Bronchial epithelial cell (primary cell): ENCODE measurements around the gene RNF175. TPM values are rescaled to one million over a fixed set of nuclear protein-coding genes. Genes with fewer than 3 reads are reported as not detected.

Source experiments
- DNase-seq: peaks from one replicate; pipeline ENCODE4 v3.0.0-alpha.2; 2010; ENCODE audit warnings: low read depth
- FAIRE-seq: peaks from 2 replicates; lab custom pipeline; 2011; peaks lifted over from hg19 to GRCh38; lab: Jason Lieb, UNC
- H3K27me3 ChIP-seq: 2 replicates; pipeline ENCODE4 v1.5.1; 2011; ENCODE audit warnings: low read length; ENCODE audit not compliant: control insufficient read depth, insufficient read depth
- H3K36me3 ChIP-seq: 2 replicates; pipeline ENCODE4 v1.5.1; 2011; ENCODE audit warnings: low read length; ENCODE audit not compliant: control insufficient read depth, insufficient read depth
- H3K4me3 ChIP-seq: 2 replicates; pipeline ENCODE4 v1.5.1; 2011; ENCODE audit warnings: mild to moderate bottlenecking, low read depth, low read length, control low read depth
- total RNA-seq: library from RNA; depleted of rRNA; stranded (reverse); fragments of >200 nt; gene quantifications from 2 replicates; pipeline ENCODE4 v1.2.1, GENCODE V29; 2014
- TF ChIP-seq, protein P1 (sequence below): IDR thresholded peaks from 2 replicates; pipeline ENCODE4 v1.5.1; 2011; ENCODE audit warnings: mild to moderate bottlenecking, moderate library complexity, low read length, control low read depth, inconsistent platforms; ENCODE audit not compliant: insufficient read depth, severe bottlenecking

RNF175 gene
- total RNA-seq = under 0.01 TPM in 1 of 2 replicates, not detected in the other

GRCh38 chr4:153759407-153760316 is at the start of gene RNF175:
RNF175 (minus strand) TSS chr4:153760024; CDS start chr4:153759862, 162 bp downstream.
- TF ChIP-seq, protein P1, sequence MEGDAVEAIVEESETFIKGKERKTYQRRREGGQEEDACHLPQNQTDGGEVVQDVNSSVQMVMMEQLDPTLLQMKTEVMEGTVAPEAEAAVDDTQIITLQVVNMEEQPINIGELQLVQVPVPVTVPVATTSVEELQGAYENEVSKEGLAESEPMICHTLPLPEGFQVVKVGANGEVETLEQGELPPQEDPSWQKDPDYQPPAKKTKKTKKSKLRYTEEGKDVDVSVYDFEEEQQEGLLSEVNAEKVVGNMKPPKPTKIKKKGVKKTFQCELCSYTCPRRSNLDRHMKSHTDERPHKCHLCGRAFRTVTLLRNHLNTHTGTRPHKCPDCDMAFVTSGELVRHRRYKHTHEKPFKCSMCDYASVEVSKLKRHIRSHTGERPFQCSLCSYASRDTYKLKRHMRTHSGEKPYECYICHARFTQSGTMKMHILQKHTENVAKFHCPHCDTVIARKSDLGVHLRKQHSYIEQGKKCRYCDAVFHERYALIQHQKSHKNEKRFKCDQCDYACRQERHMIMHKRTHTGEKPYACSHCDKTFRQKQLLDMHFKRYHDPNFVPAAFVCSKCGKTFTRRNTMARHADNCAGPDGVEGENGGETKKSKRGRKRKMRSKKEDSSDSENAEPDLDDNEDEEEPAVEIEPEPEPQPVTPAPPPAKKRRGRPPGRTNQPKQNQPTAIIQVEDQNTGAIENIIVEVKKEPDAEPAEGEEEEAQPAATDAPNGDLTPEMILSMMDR = no peak
- H3K36me3 ChIP-seq = no peaks in the 10 kb centered on the region
- peak within 1 kb of the TSS; percentile 38 for H3K4me3 ChIP-seq
- H3K27me3 ChIP-seq = peaks cover 10% of the 10 kb centered on the region
- no peak for DNase-seq
- FAIRE-seq = no peak

DNA sequence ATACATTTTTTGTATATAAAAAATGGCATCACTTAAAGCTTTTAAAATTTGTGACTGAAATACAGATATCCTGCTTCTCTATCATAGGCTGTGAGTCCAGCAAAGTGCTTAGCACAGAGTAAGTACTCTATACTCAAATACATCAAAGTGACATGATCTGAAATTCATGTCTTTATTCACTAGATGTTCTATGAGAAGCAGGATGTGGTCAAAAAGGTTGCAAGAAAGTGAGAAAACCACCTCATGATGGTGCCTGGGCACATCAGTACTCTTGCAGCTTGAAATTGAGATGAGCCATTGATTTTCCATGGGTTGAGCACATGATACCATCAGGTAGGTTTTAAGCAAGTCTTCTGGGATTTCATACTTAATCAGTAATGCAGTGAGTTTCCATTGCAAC is 49.5 kb upstream of the RNF175 start:
- no peak for FAIRE-seq

DNA sequence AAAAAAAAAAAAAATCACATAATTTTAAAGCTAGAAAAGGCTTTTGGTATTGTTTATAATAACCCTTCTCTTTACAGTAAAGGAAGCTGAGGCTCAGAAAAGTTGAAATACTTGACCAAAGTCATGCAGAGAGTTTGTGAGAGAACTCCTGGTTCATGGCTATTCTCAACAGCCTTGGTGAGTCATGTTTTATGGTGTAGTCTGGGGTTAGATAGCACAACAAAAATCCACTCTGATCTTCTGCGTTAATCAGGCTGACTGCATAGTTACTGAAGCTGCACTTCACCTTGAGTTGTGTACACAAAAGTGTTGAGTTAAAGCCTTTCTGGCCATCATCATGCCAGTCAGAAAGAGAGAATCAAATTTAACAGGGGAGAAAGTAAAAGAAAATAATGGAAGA is 48.4 kb upstream of the RNF175 start:
- TF ChIP-seq, protein P1 = no peak

More for the DNA sequence above, 49.5 kb upstream of the RNF175 start:
- Histone ChIP-seq H3K36me3 (no peaks in the 10 kb centered on the region), H3K27me3 (no peaks in the 10 kb centered on the region), H3K4me3 (no peak overlapping the region)
- TF ChIP-seq, protein P1 = no peak
- no peak for DNase-seq

GRCh38 chr4:153806073-153806472 is 46.2 kb upstream of the RNF175 start:
- H3K36me3 ChIP-seq = no peaks in the 10 kb centered on the region
- DNase-seq = no peak
- no peak for FAIRE-seq
- no peaks in the 10 kb centered on the region for H3K27me3 ChIP-seq
- H3K4me3 ChIP-seq = no peak overlapping the region
- TF ChIP-seq, protein P1 = no peak

More for the DNA sequence above, 48.4 kb upstream of the RNF175 start:
- Histone ChIP-seq H3K4me3 (no peak overlapping the region), H3K36me3 (no peaks in the 10 kb centered on the region), H3K27me3 (no peaks in the 10 kb centered on the region)
- FAIRE-seq (no peak), DNase-seq (no peak)

DNA sequence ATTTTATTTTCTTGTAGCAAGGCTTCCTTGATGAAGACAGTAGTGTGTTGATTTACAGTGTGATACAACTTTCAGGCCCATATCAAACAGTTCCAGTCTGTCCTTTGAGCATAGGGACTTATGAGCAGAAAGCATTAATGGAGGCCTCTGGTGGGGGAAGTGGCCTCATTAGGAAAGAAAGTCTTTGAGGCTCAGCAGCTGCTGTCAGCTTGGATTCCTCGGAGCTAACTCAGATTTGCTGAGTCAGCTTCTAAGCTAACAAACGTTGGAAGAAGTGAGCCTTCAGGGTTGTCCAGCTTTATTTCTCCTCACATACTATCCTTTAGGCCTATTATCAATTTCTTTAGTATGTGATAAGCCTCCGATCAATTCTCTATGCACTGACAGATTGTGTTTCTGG is 44.9 kb upstream of the RNF175 start:
- no peak for FAIRE-seq
- no peak overlapping the region for H3K4me3 ChIP-seq
- no peak for DNase-seq
- TF ChIP-seq, protein P1 = no peak
- no peaks in the 10 kb centered on the region for H3K27me3 ChIP-seq
- H3K36me3 ChIP-seq = no peaks in the 10 kb centered on the region
